Liver (tissue), 9 donors: Measurements from ENCODE around the gene NHLRC2. TPM values are rescaled to one million over a fixed set of nuclear protein-coding genes. Genes with fewer than 3 reads are reported as not detected.

Experiments used
- DNase-seq: peaks from one replicate; pipeline ENCODE4 v3.0.0-alpha.2; 2017; ENCODE audit warnings: low spot score
- H3K27ac ChIP-seq, 2 donors: one replicate each; pipeline ENCODE4 v1.7.0; 2013; ENCODE audit warnings: inconsistent platforms in 2 of 2, low read length in 2 of 2, control low read depth in 1 of 2, low read depth in 1 of 2, mild to moderate bottlenecking in 1 of 2
- H3K27me3 ChIP-seq, 4 donors: one replicate each; pipeline versions ENCODE4 v1.6.1 to v1.7.0; 2013; ENCODE audit warnings: low read length in 3 of 4, inconsistent platforms in 1 of 4, mild to moderate bottlenecking in 1 of 4, moderate library complexity in 1 of 4; ENCODE audit not compliant: control insufficient read depth in 4 of 4, insufficient read depth in 4 of 4
- H3K36me3 ChIP-seq, 4 donors: one replicate each; pipeline versions ENCODE4 v1.6.1 to v1.7.0; 2013; ENCODE audit warnings: low read length in 3 of 4, mild to moderate bottlenecking in 3 of 4, low read depth in 1 of 4, moderate library complexity in 1 of 4; ENCODE audit not compliant: control insufficient read depth in 4 of 4, insufficient read depth in 3 of 4
- H3K4me1 ChIP-seq, 4 donors: one replicate each; pipeline versions ENCODE4 v1.6.1 to v1.7.0; 2013; ENCODE audit warnings: low read length in 3 of 4, mild to moderate bottlenecking in 3 of 4, moderate library complexity in 1 of 4; ENCODE audit not compliant: control insufficient read depth in 4 of 4, insufficient read depth in 4 of 4
- H3K4me3 ChIP-seq, 3 donors: one replicate each; pipeline versions ENCODE4 v1.6.1 to v1.7.0; 2013; ENCODE audit warnings: low read length in 3 of 3, control low read depth in 1 of 3, low read depth in 1 of 3, mild to moderate bottlenecking in 1 of 3
- H3K9ac ChIP-seq, 2 donors: one replicate each; pipeline ENCODE4 v1.7.0; 2013; ENCODE audit warnings: low read length in 2 of 2, mild to moderate bottlenecking in 2 of 2, moderate library complexity in 2 of 2, control low read depth in 1 of 2, low read depth in 1 of 2
- H3K9me3 ChIP-seq, 4 donors: one replicate each; pipeline versions ENCODE4 v1.6.1 to v1.7.0; 2013; ENCODE audit warnings: low read length in 3 of 4; ENCODE audit not compliant: control insufficient read depth in 4 of 4
- ATF3 ChIP-seq: IDR thresholded peaks from 2 replicates; pipeline ENCODE4 v1.6.1; 2016; ENCODE audit warnings: antibody characterized with exemption
- EGR1 ChIP-seq, 2 donors: IDR thresholded peaks; 2 replicates each; pipeline ENCODE4 v1.6.1; 2016 to 2018; ENCODE audit warnings: antibody characterized with exemption in 2 of 2, low read depth in 2 of 2
- FOXA1 ChIP-seq: IDR thresholded peaks from 2 replicates; pipeline ENCODE4 v1.6.1; 2016; ENCODE audit warnings: antibody characterized with exemption
- GABPA ChIP-seq, 2 donors: IDR thresholded peaks in 1 of 2; conservative IDR thresholded peaks in 1 of 2; 2 replicates each; pipeline ENCODE4 v1.6.1; 2016; ENCODE audit warnings: antibody characterized with exemption in 2 of 2, mild to moderate bottlenecking in 1 of 2, moderate library complexity in 1 of 2
- HNF4G ChIP-seq: IDR thresholded peaks from 2 replicates; pipeline ENCODE4 v1.6.1; 2016; ENCODE audit warnings: antibody characterized with exemption
- MAX ChIP-seq: IDR thresholded peaks from 2 replicates; pipeline ENCODE4 v1.6.1; 2016; ENCODE audit warnings: antibody characterized with exemption
- NR2F2 ChIP-seq: IDR thresholded peaks from 2 replicates; pipeline ENCODE4 v1.6.1; 2016; ENCODE audit warnings: antibody characterized with exemption
- RAD21 ChIP-seq, 2 donors: IDR thresholded peaks; 2 replicates each; pipeline ENCODE4 v1.6.1; 2016; ENCODE audit warnings: antibody characterized with exemption in 2 of 2, mild to moderate bottlenecking in 2 of 2
- REST ChIP-seq: IDR thresholded peaks from 2 replicates; pipeline ENCODE4 v1.6.1; 2016; ENCODE audit warnings: antibody characterized with exemption, mild to moderate bottlenecking
- RXRA ChIP-seq, 2 donors: IDR thresholded peaks; 2 replicates each; pipeline ENCODE4 v1.6.1; 2017 to 2018; ENCODE audit warnings: antibody characterized with exemption in 2 of 2, mild to moderate bottlenecking in 1 of 2
- TAF1 ChIP-seq: conservative IDR thresholded peaks from 2 replicates; pipeline ENCODE4 v1.6.1; 2016; ENCODE audit warnings: antibody characterized with exemption, mild to moderate bottlenecking
- YY1 ChIP-seq: IDR thresholded peaks from 2 replicates; pipeline ENCODE4 v1.6.1; 2016; ENCODE audit warnings: antibody characterized with exemption, mild to moderate bottlenecking
- WGBS: extraction: QIAGEN DNeasy Blood & Tissue Kit; methylation state at CpG from one replicate; pipeline ENCODE4 v1.1.7; 2013; 5-methylcytosine and 5-hydroxymethylcytosine counted together
- polyA plus RNA-seq, 2 donors: library from polyadenylated mRNA; stranded (reverse) in 1 of 2; unstranded in 1 of 2; fragments of 200-250 nt in 1 of 2; fragments of >200 nt in 1 of 2; fragmentation: Nextera tagmentation in 1 of 2; extraction: Ambion mirVana in 1 of 2; gene quantifications; one replicate each; pipeline versions ENCODE4 v1.2.1 to v1.2.3, GENCODE V29; 2013 to 2015
- total RNA-seq, 2 donors: library from RNA; depleted of rRNA; stranded (reverse); fragments of >200 nt; gene quantifications; one replicate each; pipeline ENCODE4 v1.2.3, GENCODE V29; 2014
- TF ChIP-seq, protein P1 (sequence below): IDR thresholded peaks from 2 replicates; pipeline ENCODE4 v1.6.1; 2016; ENCODE audit warnings: antibody characterized with exemption
- TF ChIP-seq, protein P2 (sequence below): fragments of 150-350 bp; IDR thresholded peaks from 2 replicates; pipeline ENCODE4 v1.5.1; 2017; ENCODE audit warnings: improper control_type of control experiment, low read depth, low read length; ENCODE audit not compliant: missing input control
- donor health status: healthy.
- donor health status: healthy.
- donor health status: healthy.
- donor health status: healthy.
- donor health status: healthy.

The NHLRC2 gene
- total and polyA plus RNA-seq, 4 donors, result 2.3 to 14.2 (median 7.4) TPM

DNA sequence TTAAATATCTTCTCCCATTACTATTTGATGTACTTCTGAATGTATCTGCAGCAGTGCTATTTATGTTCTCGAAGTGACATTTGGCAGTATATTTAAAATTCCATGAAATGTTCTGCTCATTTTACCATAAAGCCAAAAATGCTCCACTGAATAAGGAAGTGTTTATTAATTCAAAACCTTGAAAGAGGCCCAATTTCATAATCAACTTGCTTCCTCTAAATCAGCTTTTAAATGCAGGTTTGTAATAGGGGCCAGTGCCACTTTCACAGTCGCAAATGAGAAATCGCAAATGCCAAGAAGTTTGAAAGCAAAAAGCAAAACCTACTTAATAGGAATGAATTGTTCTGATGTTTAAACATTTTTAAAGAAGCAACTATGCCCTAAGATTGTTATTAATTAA, 11.4 kb downstream of the NHLRC2 start:
- H3K4me3 ChIP-seq, result no peak overlapping the region
- H3K4me1 ChIP-seq, result peaks cover 0 to 3% (median under 1%) of the 10 kb centered on the region in 4 donors
- 83% methylated on average over 3 of the region's 3 CpGs for WGBS
- no peak for TF ChIP-seq YY1
- TF ChIP-seq ATF3, result no peak
- no peak for TF ChIP-seq RXRA (IDR thresholded peaks at IDR 0.05)
- no peak for TF ChIP-seq REST
- TF ChIP-seq RAD21 (IDR thresholded peaks at IDR 0.05), result no peak
- no peak for TF ChIP-seq FOXA1
- TF ChIP-seq HNF4G, result no peak
- no peak for TF ChIP-seq MAX
- TF ChIP-seq, protein P1, sequence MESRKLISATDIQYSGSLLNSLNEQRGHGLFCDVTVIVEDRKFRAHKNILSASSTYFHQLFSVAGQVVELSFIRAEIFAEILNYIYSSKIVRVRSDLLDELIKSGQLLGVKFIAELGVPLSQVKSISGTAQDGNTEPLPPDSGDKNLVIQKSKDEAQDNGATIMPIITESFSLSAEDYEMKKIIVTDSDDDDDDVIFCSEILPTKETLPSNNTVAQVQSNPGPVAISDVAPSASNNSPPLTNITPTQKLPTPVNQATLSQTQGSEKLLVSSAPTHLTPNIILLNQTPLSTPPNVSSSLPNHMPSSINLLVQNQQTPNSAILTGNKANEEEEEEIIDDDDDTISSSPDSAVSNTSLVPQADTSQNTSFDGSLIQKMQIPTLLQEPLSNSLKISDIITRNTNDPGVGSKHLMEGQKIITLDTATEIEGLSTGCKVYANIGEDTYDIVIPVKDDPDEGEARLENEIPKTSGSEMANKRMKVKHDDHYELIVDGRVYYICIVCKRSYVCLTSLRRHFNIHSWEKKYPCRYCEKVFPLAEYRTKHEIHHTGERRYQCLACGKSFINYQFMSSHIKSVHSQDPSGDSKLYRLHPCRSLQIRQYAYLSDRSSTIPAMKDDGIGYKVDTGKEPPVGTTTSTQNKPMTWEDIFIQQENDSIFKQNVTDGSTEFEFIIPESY, result no peak
- TF ChIP-seq NR2F2, result no peak
- TF ChIP-seq TAF1, result no peak
- no peak for TF ChIP-seq GABPA (IDR thresholded peaks at IDR 0.05 in 1 of 2, conservative IDR thresholded peaks at IDR 0.05 in 1 of 2)
- peaks cover 1 to 7% (median 3%) of the 10 kb centered on the region in 4 donors for H3K36me3 ChIP-seq
- no peak overlapping the region for H3K9ac ChIP-seq
- no peak for DNase-seq
- no peak overlapping the region for H3K27ac ChIP-seq
- H3K27me3 ChIP-seq, result no peaks in the 10 kb centered on the region
- no peaks in the 10 kb centered on the region for H3K9me3 ChIP-seq

GRCh38 chr10:113866551-113867394, 12.3 kb downstream of the NHLRC2 start:
- 91% methylated on average over 5 of the region's 5 CpGs for WGBS
- Histone ChIP-seq H3K36me3 (peaks cover 0 to 1% (median 0%) of the 10 kb centered on the region in 4 donors), H3K27ac (no peak overlapping the region), H3K9me3 (no peaks in the 10 kb centered on the region), H3K4me1 (peaks cover 0 to 3% (median under 1%) of the 10 kb centered on the region in 4 donors), H3K4me3 (no peak overlapping the region), H3K27me3 (no peaks in the 10 kb centered on the region), H3K9ac (no peak overlapping the region)
- DNase-seq, result no peak
- no peak for TF ChIP-seq RXRA (IDR thresholded peaks at IDR 0.05)
- TF ChIP-seq EGR1 (IDR thresholded peaks at IDR 0.05; ENCODE audit: low read depth in 2 of 2), result no peak
- TF ChIP-seq, protein P2, sequence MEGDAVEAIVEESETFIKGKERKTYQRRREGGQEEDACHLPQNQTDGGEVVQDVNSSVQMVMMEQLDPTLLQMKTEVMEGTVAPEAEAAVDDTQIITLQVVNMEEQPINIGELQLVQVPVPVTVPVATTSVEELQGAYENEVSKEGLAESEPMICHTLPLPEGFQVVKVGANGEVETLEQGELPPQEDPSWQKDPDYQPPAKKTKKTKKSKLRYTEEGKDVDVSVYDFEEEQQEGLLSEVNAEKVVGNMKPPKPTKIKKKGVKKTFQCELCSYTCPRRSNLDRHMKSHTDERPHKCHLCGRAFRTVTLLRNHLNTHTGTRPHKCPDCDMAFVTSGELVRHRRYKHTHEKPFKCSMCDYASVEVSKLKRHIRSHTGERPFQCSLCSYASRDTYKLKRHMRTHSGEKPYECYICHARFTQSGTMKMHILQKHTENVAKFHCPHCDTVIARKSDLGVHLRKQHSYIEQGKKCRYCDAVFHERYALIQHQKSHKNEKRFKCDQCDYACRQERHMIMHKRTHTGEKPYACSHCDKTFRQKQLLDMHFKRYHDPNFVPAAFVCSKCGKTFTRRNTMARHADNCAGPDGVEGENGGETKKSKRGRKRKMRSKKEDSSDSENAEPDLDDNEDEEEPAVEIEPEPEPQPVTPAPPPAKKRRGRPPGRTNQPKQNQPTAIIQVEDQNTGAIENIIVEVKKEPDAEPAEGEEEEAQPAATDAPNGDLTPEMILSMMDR, result no peak
- no peak for TF ChIP-seq FOXA1
- no peak for TF ChIP-seq RAD21 (IDR thresholded peaks at IDR 0.05)
